Ectodermal cell (in vitro differentiated cells): Measurements from ENCODE around the gene RALBP1.
"Not testable (repeated sequence)": the region's sequence is repeated elsewhere in the genome, so short reads cannot be mapped to it uniquely, and the experiment has no call there.

ENCODE experiments used
- H3K27ac ChIP-seq: 2 replicates; pipeline ENCODE4 v1.7.0; 2013; ENCODE audit warnings: mild to moderate bottlenecking, low read depth, low read length; ENCODE audit not compliant: insufficient read depth, poor library complexity, severe bottlenecking
- H3K27me3 ChIP-seq: 2 replicates; pipeline ENCODE4 v1.7.0; 2013; ENCODE audit warnings: mild to moderate bottlenecking, low read length; ENCODE audit not compliant: insufficient read depth, control insufficient read depth, poor library complexity, severe bottlenecking
- H3K36me3 ChIP-seq: one replicate; pipeline ENCODE4 v1.7.0; 2013; ENCODE audit warnings: low read length; ENCODE audit not compliant: control insufficient read depth, insufficient read depth
- H3K4me1 ChIP-seq: one replicate; pipeline ENCODE4 v1.7.0; 2013; ENCODE audit warnings: low read length; ENCODE audit not compliant: control insufficient read depth, insufficient read depth
- H3K4me3 ChIP-seq: 2 replicates; pipeline ENCODE4 v1.7.0; 2013; ENCODE audit warnings: low read depth, low read length, control low read depth; ENCODE audit not compliant: insufficient read depth
- H3K9me3 ChIP-seq: 2 replicates; pipeline ENCODE4 v1.7.0; 2013; ENCODE audit warnings: mild to moderate bottlenecking, low read length, moderate library complexity; ENCODE audit not compliant: control insufficient read depth
- WGBS, 2 experiments: methylation state at CpG; one replicate each; pipeline ENCODE4 v1.1.7; 2013; ENCODE audit warnings: missing lambda C conversion rate in 2 of 2; 5-methylcytosine and 5-hydroxymethylcytosine counted together

Gene RALBP1

GRCh38 chr18:9476949-9477348 is 1.6 kb downstream of the RALBP1 start:
- not testable (repeated sequence) for H3K27me3 ChIP-seq, H3K4me1 ChIP-seq, H3K9me3 ChIP-seq, H3K27ac ChIP-seq, H3K36me3 ChIP-seq, H3K4me3 ChIP-seq
- WGBS, 2 experiments = 95 to 96% methylated on average over 11 to 12 of the region's 12 CpGs

DNA sequence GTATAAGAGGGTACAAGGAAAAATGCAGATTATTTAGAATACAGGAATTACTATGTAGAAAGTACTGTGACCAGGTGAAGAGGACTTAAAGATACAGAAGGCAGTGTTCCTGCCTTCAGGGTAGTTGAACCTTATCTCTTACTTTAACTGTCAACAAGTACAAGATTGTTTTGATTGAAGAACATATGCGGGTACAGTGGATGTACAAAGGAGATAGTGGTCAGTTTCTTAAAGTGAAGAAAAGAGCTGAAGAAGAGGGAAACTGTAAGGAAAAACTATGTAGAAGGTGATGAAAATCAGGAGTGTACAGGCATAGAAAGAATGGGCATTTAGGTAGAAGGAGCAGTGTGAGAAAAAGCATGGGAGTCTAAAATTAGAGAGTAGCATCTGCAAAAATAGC is 2.2 kb downstream of the RALBP1 start:
- Histone ChIP-seq H3K4me3 (no peak overlapping the region), H3K4me1 (peaks cover 7% of the 10 kb centered on the region), H3K36me3 (no peaks in the 10 kb centered on the region), H3K27me3 (no peaks in the 10 kb centered on the region), H3K9me3 (no peaks in the 10 kb centered on the region), H3K27ac (no peak overlapping the region)
- 90 to 98% methylated on average over 1 of the region's 1 CpG for WGBS, 2 experiments

GRCh38 chr18:9478545-9478944 is 3.2 kb downstream of the RALBP1 start:
- no peaks in the 10 kb centered on the region for H3K27me3 ChIP-seq
- no peak overlapping the region for H3K27ac ChIP-seq
- peaks cover 7% of the 10 kb centered on the region for H3K4me1 ChIP-seq
- no peak overlapping the region for H3K4me3 ChIP-seq
- WGBS, 2 experiments = 94% methylated on average over 31 of the region's 31 CpGs
- H3K36me3 ChIP-seq = no peaks in the 10 kb centered on the region
- no peaks in the 10 kb centered on the region for H3K9me3 ChIP-seq

DNA sequence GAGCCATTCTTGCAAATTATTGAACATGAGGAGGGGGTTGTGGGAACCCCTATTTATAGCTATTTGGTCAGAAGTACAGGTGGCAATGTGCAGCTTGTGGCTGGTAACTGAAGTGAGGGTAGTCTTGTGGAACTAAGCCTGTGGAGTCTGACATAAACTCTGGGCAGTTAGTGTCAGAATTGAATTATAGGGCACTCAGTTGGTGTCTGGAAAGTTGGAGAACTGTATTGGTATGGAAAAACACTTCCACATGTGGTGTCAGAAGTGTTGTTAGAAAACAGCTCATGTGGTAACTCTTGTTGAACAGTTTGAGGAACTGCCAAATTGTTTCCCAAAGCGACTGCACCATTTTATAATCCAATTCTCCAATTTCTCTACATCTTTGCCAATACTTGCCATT is 7.5 kb downstream of the RALBP1 start:
- H3K4me1 ChIP-seq = no peaks in the 10 kb centered on the region
- no peaks in the 10 kb centered on the region for H3K27me3 ChIP-seq
- H3K9me3 ChIP-seq = no peaks in the 10 kb centered on the region
- H3K4me3 ChIP-seq = no peak overlapping the region
- WGBS, 2 experiments = 100% methylated on average over 1 of the region's 1 CpG
- H3K36me3 ChIP-seq = no peaks in the 10 kb centered on the region
- H3K27ac ChIP-seq = no peak overlapping the region

GRCh38 chr18:9483526-9483925 is 8.2 kb downstream of the RALBP1 start:
- H3K27me3 ChIP-seq = no peaks in the 10 kb centered on the region
- H3K4me1 ChIP-seq = no peaks in the 10 kb centered on the region
- H3K36me3 ChIP-seq = no peaks in the 10 kb centered on the region
- H3K9me3 ChIP-seq = no peaks in the 10 kb centered on the region
- WGBS, 2 experiments = 95% methylated on average over 7 of the region's 7 CpGs
- no peak overlapping the region for H3K4me3 ChIP-seq
- no peak overlapping the region for H3K27ac ChIP-seq

DNA sequence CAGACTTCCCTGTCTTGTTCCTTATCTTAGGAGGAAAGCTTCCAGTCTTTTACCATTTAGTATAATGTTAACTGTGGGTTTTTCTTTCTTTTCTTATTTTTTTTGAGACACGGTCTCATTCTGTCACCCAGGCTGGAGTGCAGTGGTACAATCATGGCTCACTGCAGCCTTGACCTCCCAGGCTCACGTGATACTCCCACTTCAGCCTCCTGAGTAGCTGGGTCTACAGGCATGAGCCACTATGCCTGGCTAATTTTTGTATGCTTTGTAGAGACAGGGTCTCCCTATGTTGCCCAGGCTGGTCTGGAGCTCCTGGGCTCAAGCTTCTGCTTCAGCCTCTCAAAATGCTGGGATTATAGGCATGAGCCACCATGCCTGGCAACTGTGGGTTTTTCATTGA is 9.5 kb downstream of the RALBP1 start:
- 86 to 95% methylated on average over 2 of the region's 2 CpGs for WGBS, 2 experiments
- H3K4me1 ChIP-seq, H3K27me3 ChIP-seq, H3K4me3 ChIP-seq, H3K36me3 ChIP-seq, H3K9me3 ChIP-seq, H3K27ac ChIP-seq: not testable (repeated sequence)

GRCh38 chr18:9488538-9488937 is 13.2 kb downstream of the RALBP1 start:
- Histone ChIP-seq H3K4me3 (no peak overlapping the region), H3K27me3 (no peaks in the 10 kb centered on the region), H3K9me3 (no peaks in the 10 kb centered on the region), H3K27ac (no peak overlapping the region), H3K4me1 (no peaks in the 10 kb centered on the region), H3K36me3 (no peaks in the 10 kb centered on the region)
- WGBS, 2 experiments = 92 to 96% methylated on average over 4 of the region's 4 CpGs

DNA sequence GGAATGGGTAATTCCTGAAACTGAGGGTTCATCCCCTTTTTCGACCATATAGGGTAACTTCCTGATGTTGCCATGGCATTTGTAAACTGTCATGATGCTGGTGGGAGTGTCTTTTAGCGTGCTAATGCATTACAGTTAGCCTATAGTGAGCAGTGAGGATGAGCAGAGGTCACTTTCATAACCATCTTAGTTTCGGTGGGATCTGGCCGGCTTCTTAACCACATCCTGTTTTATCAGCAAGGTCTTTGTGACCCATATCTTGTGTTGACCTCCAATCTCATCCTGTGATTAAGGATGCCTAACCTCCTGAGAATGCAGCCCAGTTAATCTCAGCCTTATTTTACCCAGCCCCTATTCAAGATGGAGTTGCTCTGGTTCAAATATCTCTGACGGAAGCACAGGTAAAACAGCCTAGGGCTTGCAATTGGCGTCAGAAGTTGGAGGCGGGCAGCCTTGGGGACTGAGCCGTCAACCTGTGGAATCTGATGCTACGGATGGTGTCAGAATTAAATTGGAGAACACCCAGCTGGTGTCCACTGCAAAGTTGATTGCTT is 19.5 kb downstream of the RALBP1 start:
- H3K9me3 ChIP-seq = no peaks in the 10 kb centered on the region
- 90 to 93% methylated on average over 9 of the region's 9 CpGs for WGBS, 2 experiments
- H3K27ac ChIP-seq = no peak overlapping the region

GRCh38 chr18:9495465-9495864 is 20.2 kb downstream of the RALBP1 start:
- no peaks in the 10 kb centered on the region for H3K4me1 ChIP-seq
- no peaks in the 10 kb centered on the region for H3K9me3 ChIP-seq
- H3K27me3 ChIP-seq = no peaks in the 10 kb centered on the region
- H3K4me3 ChIP-seq = no peak overlapping the region
- no CpG with 5 or more reads among the region's 1 CpG for WGBS, 2 experiments
- H3K36me3 ChIP-seq = no peaks in the 10 kb centered on the region
- no peak overlapping the region for H3K27ac ChIP-seq

More for the DNA sequence above, 19.5 kb downstream of the RALBP1 start:
- H3K27me3 ChIP-seq = no peaks in the 10 kb centered on the region
- H3K4me3 ChIP-seq = no peak overlapping the region
- H3K36me3 ChIP-seq = no peaks in the 10 kb centered on the region
- no peaks in the 10 kb centered on the region for H3K4me1 ChIP-seq

- 81 to 89% methylated on average over 6 of the region's 6 CpGs for WGBS, 2 experiments
- H3K27me3 ChIP-seq = no peaks in the 10 kb centered on the region
- no peak overlapping the region for H3K4me3 ChIP-seq
- H3K9me3 ChIP-seq = no peaks in the 10 kb centered on the region
- H3K36me3 ChIP-seq = no peaks in the 10 kb centered on the region
- H3K27ac ChIP-seq = no peak overlapping the region
- H3K4me1 ChIP-seq = no peaks in the 10 kb centered on the region
Observed at GRCh38 chr18:9495916-9496705, 20.8 kb downstream of the RALBP1 start.
